Stomach (tissue), 9 donors: Measurements from ENCODE around the gene DMRT1. TPM values are rescaled to one million over a fixed set of nuclear protein-coding genes. Genes with fewer than 3 reads are reported as not detected.

Source experiments
- DNase-seq, 2 donors: peaks; one replicate each; pipeline versions ENCODE4 v3.0.0 to v3.0.0-alpha.2; 2013 to 2019
- H3K27ac ChIP-seq, 5 donors: fragments of 200-600 bp in 4 of 5; sonication (generic) in 4 of 5; one replicate each; pipeline ENCODE4 v1.5.1; 2013 to 2019; ENCODE audit warnings: mild to moderate bottlenecking in 1 of 5, moderate library complexity in 1 of 5
- H3K27me3 ChIP-seq, 3 donors: fragments of 200-600 bp; sonication (generic); one replicate each; pipeline ENCODE4 v1.5.1; 2017 to 2019; ENCODE audit warnings: mixed run types in 1 of 3
- H3K36me3 ChIP-seq, 4 donors: fragments of 200-600 bp; sonication (generic); 1 replicate in 3 of 4; 2 replicates in 1 of 4; pipeline ENCODE4 v1.5.1; 2016 to 2019
- H3K4me1 ChIP-seq, 4 donors: fragments of 200-600 bp; sonication (generic); one replicate each; pipeline ENCODE4 v1.5.1; 2016 to 2019
- H3K4me3 ChIP-seq, 4 donors: fragments of 200-600 bp; sonication (generic) in 3 of 4; one replicate each; pipeline ENCODE4 v1.5.1; 2016 to 2019; ENCODE audit warnings: mild to moderate bottlenecking in 1 of 4
- H3K9me3 ChIP-seq, 4 donors: fragments of 200-600 bp; sonication (generic); one replicate each; pipeline ENCODE4 v1.5.1; 2016 to 2019
- EP300 ChIP-seq: sonication (generic); formaldehyde crosslinking; IDR thresholded peaks from one replicate; pipeline ENCODE4 v1.6.1; 2017; ENCODE audit warnings: antibody characterized with exemption
- POLR2A ChIP-seq, 4 donors: fragments of 450-650 bp; IDR thresholded peaks; one replicate each; pipeline ENCODE4 v1.6.1; 2016; ENCODE audit warnings: antibody characterized with exemption in 4 of 4, control low read depth in 2 of 4, mild to moderate bottlenecking in 1 of 4, moderate library complexity in 1 of 4
- POLR2AphosphoS5 ChIP-seq, 3 donors: sonication (generic); formaldehyde crosslinking; IDR thresholded peaks; one replicate each; pipeline ENCODE4 v1.6.1; 2016; ENCODE audit warnings: antibody characterized with exemption in 3 of 3
- WGBS, 5 donors: extraction: QIAGEN DNeasy Blood & Tissue Kit in 3 of 5; methylation state at CpG; one replicate each; pipeline versions ENCODE4 v1.1.5 to v1.1.7; 2013 to 2018; 5-methylcytosine and 5-hydroxymethylcytosine counted together
- intact Hi-C: fragments of 100-400 bp; cut with DNase I; formaldehyde crosslinking; loops from one replicate; pipeline ENCODE4 v1.15.1; 2023; ENCODE audit warnings: low total_unique reads
- polyA plus RNA-seq, 3 donors: library from polyadenylated mRNA; stranded (reverse); fragments of 200-250 nt; gene quantifications; one replicate each; pipeline ENCODE4 v1.2.3, GENCODE V29; 2013
- total RNA-seq, 5 donors: library from RNA; depleted of rRNA; stranded (reverse); fragments of >200 nt; gene quantifications; one replicate each; pipeline versions ENCODE4 v1.1.0 to v1.2.3, GENCODE V29; 2014 to 2016
- TF ChIP-seq, protein P1 (sequence below), 7 experiments: fragments of 450-650 bp in 4 of 7; fragments of 200-600 bp in 3 of 7; sonication (generic) in 3 of 7; IDR thresholded peaks; one replicate each; pipeline ENCODE4 v1.5.1; 2016 to 2019; ENCODE audit warnings: antibody characterized with exemption in 7 of 7, control low read depth in 2 of 7, mild to moderate bottlenecking in 1 of 7
- donor health status: healthy with polysubstance abuse.
- donor health status: Bipolar disorder and iron deficiency.
- donor health status: healthy.

Gene DMRT1
- total and polyA plus RNA-seq, 8 donors: not detected

DNA sequence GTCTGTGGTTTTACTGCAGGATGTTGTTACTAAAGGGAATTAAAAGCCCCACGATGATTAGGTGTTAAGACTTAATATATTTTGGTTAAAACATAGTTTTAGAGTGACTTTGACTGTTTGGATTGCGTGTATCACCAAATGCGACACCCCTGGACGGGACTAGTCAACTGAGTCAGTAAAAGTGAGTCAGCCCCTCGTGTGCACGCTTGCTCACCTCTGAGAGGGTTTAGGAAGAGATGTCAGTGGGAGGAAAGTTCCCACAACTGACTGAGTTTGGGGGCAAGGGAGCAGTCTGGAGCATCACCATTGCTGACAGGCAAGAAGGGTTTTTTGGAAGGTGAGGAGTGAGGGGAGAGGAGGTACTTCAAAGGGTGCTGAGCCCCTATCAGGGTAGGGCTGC is 120.5 kb downstream of the DMRT1 start:
- Histone ChIP-seq H3K36me3 (no peaks in the 10 kb centered on the region), H3K4me3 (no peak overlapping the region), H3K9me3 (no peaks in the 10 kb centered on the region), H3K27ac (no peak overlapping the region), H3K4me1 (no peaks in the 10 kb centered on the region), H3K27me3 (peaks cover 0 to 91% (median 33%) of the 10 kb centered on the region in 3 donors)
- WGBS, 5 donors: 60 to 71% (median 65%) methylated on average over 6 of the region's 6 CpGs
- no peak for DNase-seq
- intact Hi-C loops: no loop called here
- no peak for TF ChIP-seq EP300
- TF ChIP-seq POLR2A (IDR thresholded peaks at IDR 0.05): no peak
- TF ChIP-seq, protein P1, sequence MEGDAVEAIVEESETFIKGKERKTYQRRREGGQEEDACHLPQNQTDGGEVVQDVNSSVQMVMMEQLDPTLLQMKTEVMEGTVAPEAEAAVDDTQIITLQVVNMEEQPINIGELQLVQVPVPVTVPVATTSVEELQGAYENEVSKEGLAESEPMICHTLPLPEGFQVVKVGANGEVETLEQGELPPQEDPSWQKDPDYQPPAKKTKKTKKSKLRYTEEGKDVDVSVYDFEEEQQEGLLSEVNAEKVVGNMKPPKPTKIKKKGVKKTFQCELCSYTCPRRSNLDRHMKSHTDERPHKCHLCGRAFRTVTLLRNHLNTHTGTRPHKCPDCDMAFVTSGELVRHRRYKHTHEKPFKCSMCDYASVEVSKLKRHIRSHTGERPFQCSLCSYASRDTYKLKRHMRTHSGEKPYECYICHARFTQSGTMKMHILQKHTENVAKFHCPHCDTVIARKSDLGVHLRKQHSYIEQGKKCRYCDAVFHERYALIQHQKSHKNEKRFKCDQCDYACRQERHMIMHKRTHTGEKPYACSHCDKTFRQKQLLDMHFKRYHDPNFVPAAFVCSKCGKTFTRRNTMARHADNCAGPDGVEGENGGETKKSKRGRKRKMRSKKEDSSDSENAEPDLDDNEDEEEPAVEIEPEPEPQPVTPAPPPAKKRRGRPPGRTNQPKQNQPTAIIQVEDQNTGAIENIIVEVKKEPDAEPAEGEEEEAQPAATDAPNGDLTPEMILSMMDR (IDR thresholded peaks at IDR 0.05): no peak
- no peak for TF ChIP-seq POLR2AphosphoS5 (IDR thresholded peaks at IDR 0.05)

DNA sequence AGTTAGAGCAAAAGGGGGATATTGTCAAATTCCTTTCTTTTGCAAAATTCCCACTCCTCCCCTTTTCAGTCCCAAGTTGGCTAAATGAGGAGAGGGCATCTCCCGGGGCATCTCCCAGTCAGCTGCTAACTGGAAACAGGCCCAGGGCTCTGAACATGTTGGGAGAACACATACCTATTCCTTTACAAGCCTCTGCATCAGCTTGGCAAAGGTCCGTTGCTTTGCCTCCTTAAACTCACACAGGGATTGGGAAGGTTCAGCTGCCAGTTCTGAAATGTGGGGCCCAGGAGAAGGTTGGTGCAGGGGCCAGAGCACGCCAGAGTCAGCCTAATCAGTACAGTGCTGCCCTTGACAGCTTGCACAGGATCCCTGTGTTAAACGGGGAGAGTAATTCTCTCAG is 124.0 kb downstream of the DMRT1 start:
- Histone ChIP-seq H3K4me3 (no peak overlapping the region), H3K27me3 (peaks cover 11 to 99% (median 63%) of the 10 kb centered on the region in 3 donors), H3K27ac (no peak overlapping the region), H3K9me3 (peaks cover 0 to 3% (median 0%) of the 10 kb centered on the region in 4 donors), H3K36me3 (no peaks in the 10 kb centered on the region), H3K4me1 (peaks cover 0 to 16% (median 9%) of the 10 kb centered on the region in 4 donors)
- no peak for DNase-seq
- TF ChIP-seq POLR2AphosphoS5 (IDR thresholded peaks at IDR 0.05) (no peak), POLR2A (IDR thresholded peaks at IDR 0.05) (no peak), EP300 (no peak)
- TF ChIP-seq, protein P1 (IDR thresholded peaks at IDR 0.05): no peak
- intact Hi-C loops: no loop called here
- WGBS, 5 donors: 17 to 27% (median 25%) methylated on average over 4 of the region's 4 CpGs

DNA sequence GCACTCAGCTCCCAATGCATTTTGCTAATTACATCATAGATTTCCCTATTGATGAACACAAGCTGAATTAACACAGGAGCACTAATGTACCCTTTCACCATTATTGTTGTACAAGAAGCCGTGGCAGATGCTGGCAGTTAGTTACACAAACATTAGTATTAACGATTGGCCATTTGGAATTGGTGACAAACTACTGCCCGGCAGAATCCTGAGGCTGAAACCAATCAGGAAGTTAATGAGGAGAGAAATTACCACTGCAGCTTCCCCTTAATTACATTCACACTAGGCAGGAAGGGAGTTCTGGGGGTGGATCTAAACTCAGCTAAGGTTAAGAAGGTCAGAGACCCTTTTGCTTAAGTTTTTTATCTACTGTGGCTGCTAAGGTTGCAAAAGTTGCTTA is 125.4 kb downstream of the DMRT1 start:
- intact Hi-C loops: no loop called here
- H3K27me3 ChIP-seq: peaks cover 25 to 99% (median 76%) of the 10 kb centered on the region in 3 donors
- H3K9me3 ChIP-seq: peaks cover 0 to 16% (median 3%) of the 10 kb centered on the region in 4 donors
- no peak for DNase-seq
- H3K4me3 ChIP-seq: no peak overlapping the region
- H3K36me3 ChIP-seq: no peaks in the 10 kb centered on the region
- 14 to 22% (median 16%) methylated on average over 3 of the region's 3 CpGs for WGBS, 5 donors
- H3K4me1 ChIP-seq: peaks cover 7 to 30% (median 21%) of the 10 kb centered on the region in 4 donors
- TF ChIP-seq POLR2A (IDR thresholded peaks at IDR 0.05) (no peak), POLR2AphosphoS5 (IDR thresholded peaks at IDR 0.05) (no peak)
- TF ChIP-seq, protein P1 (IDR thresholded peaks at IDR 0.05): no peak
- no peak overlapping the region for H3K27ac ChIP-seq

DNA sequence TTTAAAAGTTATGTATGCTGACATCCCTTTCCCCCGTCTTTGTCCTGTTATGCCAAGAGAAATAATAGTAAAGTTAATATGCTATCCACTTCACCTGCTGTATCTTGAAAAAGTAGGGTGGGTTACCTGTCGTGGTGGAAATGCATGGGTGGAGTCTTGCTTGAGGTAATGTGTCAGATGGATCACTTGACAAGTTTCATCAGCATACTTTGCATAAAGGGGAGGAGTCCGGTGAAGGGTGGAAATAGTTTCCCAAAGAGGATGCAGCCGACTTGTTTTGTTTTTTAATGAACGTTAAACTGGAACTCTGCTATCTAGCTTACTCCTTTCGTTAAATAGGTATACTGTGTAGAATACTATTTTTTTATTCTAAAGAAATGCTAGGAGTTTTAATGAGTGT is 125.9 kb downstream of the DMRT1 start:
- peaks cover 31 to 99% (median 78%) of the 10 kb centered on the region in 3 donors for H3K27me3 ChIP-seq
- H3K4me3 ChIP-seq: no peak overlapping the region
- 10 to 13% (median 10%) methylated on average over 6 of the region's 6 CpGs for WGBS, 5 donors
- intact Hi-C loops: no loop called here
- TF ChIP-seq POLR2AphosphoS5 (IDR thresholded peaks at IDR 0.05): no peak
- TF ChIP-seq EP300: no peak
- TF ChIP-seq, protein P1 (IDR thresholded peaks at IDR 0.05): no peak
- no peak for TF ChIP-seq POLR2A (IDR thresholded peaks at IDR 0.05)
- DNase-seq: no peak
- no peaks in the 10 kb centered on the region for H3K36me3 ChIP-seq
- peaks cover 13 to 35% (median 27%) of the 10 kb centered on the region in 4 donors for H3K4me1 ChIP-seq
- peaks cover 0 to 17% (median 3%) of the 10 kb centered on the region in 4 donors for H3K9me3 ChIP-seq
- H3K27ac ChIP-seq: no peak overlapping the region
